Hindlimb muscle (tissue), 1 donor: Measurements from ENCODE around the gene CDH22. TPM values are rescaled to one million over a fixed set of nuclear protein-coding genes. Genes with fewer than 3 reads are reported as not detected.

ENCODE experiments used
- DNase-seq: peaks from one replicate; pipeline ENCODE4 v3.0.0-alpha.2; 2013
- polyA plus RNA-seq: library from polyadenylated mRNA; unstranded; fragments of 120-200 nt; gene quantifications from one replicate; pipeline ENCODE4 v1.2.1, GENCODE V29; 2013; ENCODE audit not compliant: insufficient read length

CDH22 gene
- polyA plus RNA-seq, 1 donor = 0.35 TPM

- DNase-seq = no peak
Measured at GRCh38 chr20:46240065-46240464, 68.2 kb downstream of the CDH22 start.

- DNase-seq = no peak
Measured at GRCh38 chr20:46237736-46238135, 70.6 kb downstream of the CDH22 start.

- DNase-seq = no peak
Measured at GRCh38 chr20:46237227-46237626, 71.1 kb downstream of the CDH22 start.

GRCh38 chr20:46235077-46235476 is 73.2 kb downstream of the CDH22 start:
- no peak for DNase-seq

- no peak for DNase-seq
Measured at GRCh38 chr20:46233701-46234100, 74.6 kb downstream of the CDH22 start.

- no peak for DNase-seq
Measured at GRCh38 chr20:46232539-46232938, 75.8 kb downstream of the CDH22 start.

GRCh38 chr20:46230801-46231282 is 77.5 kb downstream of the CDH22 start:
- DNase-seq = no peak

- no peak for DNase-seq
Measured at GRCh38 chr20:46230106-46230491, 78.2 kb downstream of the CDH22 start.

GRCh38 chr20:46229478-46230105 is 78.7 kb downstream of the CDH22 start:
- DNase-seq = no peak

- no peak for DNase-seq
Measured at GRCh38 chr20:46228670-46229069, 79.6 kb downstream of the CDH22 start.

- no peak for DNase-seq
Measured at GRCh38 chr20:46227272-46227767, 81.0 kb downstream of the CDH22 start.

- no peak for DNase-seq
Measured at GRCh38 chr20:46226602-46227001, 81.7 kb downstream of the CDH22 start.

- no peak for DNase-seq
Measured at GRCh38 chr20:46222521-46223007, 85.7 kb downstream of the CDH22 start.

- no peak for DNase-seq
Measured at GRCh38 chr20:46221256-46221833, 87.0 kb downstream of the CDH22 start.

- DNase-seq = no peak
Measured at GRCh38 chr20:46220455-46221207, 87.7 kb downstream of the CDH22 start.

- DNase-seq = no peak
Measured at GRCh38 chr20:46219920-46220319, 88.4 kb downstream of the CDH22 start.

- DNase-seq = no peak
Measured at GRCh38 chr20:46219190-46219589, 89.1 kb downstream of the CDH22 start.

GRCh38 chr20:46218656-46219055 is 89.6 kb downstream of the CDH22 start:
- DNase-seq = no peak

- DNase-seq = no peak
Measured at GRCh38 chr20:46217583-46217982, 90.7 kb downstream of the CDH22 start.

- no peak for DNase-seq
Measured at GRCh38 chr20:46216770-46217464, 91.4 kb downstream of the CDH22 start.

GRCh38 chr20:46215913-46216707 is 92.2 kb downstream of the CDH22 start:
- DNase-seq = no peak
